ENCODE data around the gene PPCS.
A peak's percentile ranks its signal among the peaks of the same experiment; 100 is the strongest.

Gene PPCS

DNA sequence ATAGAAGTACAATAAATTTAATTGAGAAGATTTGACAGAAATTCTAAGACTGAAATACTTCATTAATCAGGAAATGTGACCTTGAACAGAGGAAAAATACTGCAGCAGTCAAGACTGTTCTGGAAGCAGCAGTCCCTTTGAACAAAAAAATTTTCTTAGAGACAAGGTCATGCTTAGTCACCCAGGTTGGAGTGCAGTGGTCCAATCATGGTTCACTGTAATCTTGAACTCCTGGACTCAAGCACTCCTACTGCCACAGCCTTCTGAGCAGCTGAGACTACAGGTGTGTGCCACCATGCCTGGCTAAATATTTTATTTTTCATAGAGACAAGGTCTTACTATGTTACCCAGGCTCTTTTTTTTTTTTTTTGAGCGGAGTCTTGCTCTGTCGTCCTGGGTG, 4.9 kb downstream of the PPCS start:
- H3K79me2 ChIP-seq (ENCODE audit: control insufficient read depth, insufficient read depth, low read length, poor library complexity), result peaks cover 6% of the 10 kb centered on the region
- H3K9ac ChIP-seq (ENCODE audit: low read length), result no peak overlapping the region
- no peak overlapping the region for H2AFZ ChIP-seq (ENCODE audit: insufficient read depth, low read length, poor library complexity)
- H3K23ac ChIP-seq (ENCODE audit: low read length), result no peak overlapping the region
- H4K91ac ChIP-seq (ENCODE audit: low read depth, low read length), result no peak overlapping the region
- H4K8ac ChIP-seq (ENCODE audit: low read depth, low read length), result no peak overlapping the region
- peaks cover 4% of the 10 kb centered on the region for H3K79me1 ChIP-seq (ENCODE audit: low read length)
- H3K36me3 ChIP-seq (ENCODE audit: control insufficient read depth in 1 of 2, insufficient read depth in 2 of 2, low read length in 2 of 2), result peaks cover 0 to 8% of the 10 kb centered on the region in 2 experiments
- no peak overlapping the region for H3K14ac ChIP-seq (ENCODE audit: low read length)
- no peak overlapping the region for H4K12ac ChIP-seq (ENCODE audit: low read depth, low read length)
- no peak for DNase-seq
- H2BK5ac ChIP-seq (ENCODE audit: low read depth, low read length, poor library complexity), result no peak overlapping the region
- peaks cover 5 to 6% of the 10 kb centered on the region in 2 experiments for H3K4me1 ChIP-seq (ENCODE audit: control insufficient read depth in 1 of 2, insufficient read depth in 2 of 2, low read length in 2 of 2)
- H3K18ac ChIP-seq (ENCODE audit: low read length), result no peak overlapping the region
- no peaks in the 10 kb centered on the region for H3K9me3 ChIP-seq (ENCODE audit: insufficient read depth, low read depth, low read length)
- no peak overlapping the region for H3K4me2 ChIP-seq (ENCODE audit: low read length)
- H2BK12ac ChIP-seq (ENCODE audit: low read length), result no peak overlapping the region
- H3K4me3 ChIP-seq (ENCODE audit: low read depth, low read length), result no peak overlapping the region
- H3K27me3 ChIP-seq (ENCODE audit: insufficient read depth, low read length), result no peaks in the 10 kb centered on the region
- WGBS (ENCODE audit: extremely low coverage, insufficient coverage, insufficient read length), result no CpG with 5 or more reads among the region's 2 CpGs
- H3K4ac ChIP-seq (ENCODE audit: low read depth, low read length), result no peak overlapping the region
- no peak overlapping the region for H3K27ac ChIP-seq (ENCODE audit: low read depth, low read length)
- H2AK5ac ChIP-seq (ENCODE audit: low read length), result no peak overlapping the region
- no peak overlapping the region for H2BK120ac ChIP-seq (ENCODE audit: insufficient read depth, low read length, poor library complexity)

GRCh38 chr1:42462828-42463763, 6.8 kb downstream of the PPCS start, which contains the start of gene CCDC30:
Gene CCDC30 (plus strand): TSS chr1:42463286. CDS start chr1:42480552, 17,266 bp downstream.
- no peak within 1 kb of the TSS for H4K8ac ChIP-seq (ENCODE audit: low read depth, low read length)
- H2BK120ac ChIP-seq (ENCODE audit: insufficient read depth, low read length, poor library complexity), result no peak within 1 kb of the TSS
- H2BK12ac ChIP-seq (ENCODE audit: low read length), result no peak within 1 kb of the TSS
- H3K9ac ChIP-seq (ENCODE audit: low read length), result no peak within 1 kb of the TSS
- peak within 1 kb of the TSS; percentile 69 for H2AFZ ChIP-seq (ENCODE audit: insufficient read depth, low read length, poor library complexity)
- H3K9me3 ChIP-seq (ENCODE audit: insufficient read depth, low read depth, low read length), result no peaks in the 10 kb centered on the region
- H3K27me3 ChIP-seq (ENCODE audit: insufficient read depth, low read length), result no peaks in the 10 kb centered on the region
- no peak within 1 kb of the TSS for H3K4ac ChIP-seq (ENCODE audit: low read depth, low read length)
- peaks cover 0 to 6% of the 10 kb centered on the region in 2 experiments for H3K36me3 ChIP-seq (ENCODE audit: control insufficient read depth in 1 of 2, insufficient read depth in 2 of 2, low read length in 2 of 2)
- peaks cover 0 to 2% of the 10 kb centered on the region in 2 experiments for H3K4me1 ChIP-seq (ENCODE audit: control insufficient read depth in 1 of 2, insufficient read depth in 2 of 2, low read length in 2 of 2)
- no peak within 1 kb of the TSS for H2BK5ac ChIP-seq (ENCODE audit: low read depth, low read length, poor library complexity)
- no peak within 1 kb of the TSS for H3K27ac ChIP-seq (ENCODE audit: low read depth, low read length)
- DNase-seq, result peak; percentile 98 to 100
- no CpG with 5 or more reads among the region's 59 CpGs for WGBS (ENCODE audit: extremely low coverage, insufficient coverage, insufficient read length)
- no peaks in the 10 kb centered on the region for H3K79me1 ChIP-seq (ENCODE audit: low read length)
- H3K4me3 ChIP-seq (ENCODE audit: low read depth, low read length), result peak within 1 kb of the TSS; percentile 80
- H3K79me2 ChIP-seq (ENCODE audit: control insufficient read depth, insufficient read depth, low read length, poor library complexity), result no peaks in the 10 kb centered on the region
- peak within 1 kb of the TSS; percentile 96 for H3K4me2 ChIP-seq (ENCODE audit: low read length)
- H3K18ac ChIP-seq (ENCODE audit: low read length), result no peak within 1 kb of the TSS
- H3K23ac ChIP-seq (ENCODE audit: low read length), result no peak within 1 kb of the TSS
- no peak within 1 kb of the TSS for H2AK5ac ChIP-seq (ENCODE audit: low read length)
- no peak within 1 kb of the TSS for H3K14ac ChIP-seq (ENCODE audit: low read length)
- no peak within 1 kb of the TSS for H4K12ac ChIP-seq (ENCODE audit: low read depth, low read length)
- no peak within 1 kb of the TSS for H4K91ac ChIP-seq (ENCODE audit: low read depth, low read length)

- no peak overlapping the region for H3K18ac ChIP-seq (ENCODE audit: low read length)
- H3K9me3 ChIP-seq (ENCODE audit: insufficient read depth, low read depth, low read length), result no peaks in the 10 kb centered on the region
- H3K79me2 ChIP-seq (ENCODE audit: control insufficient read depth, insufficient read depth, low read length, poor library complexity), result no peaks in the 10 kb centered on the region
- H2AFZ ChIP-seq (ENCODE audit: insufficient read depth, low read length, poor library complexity), result no peak overlapping the region
- no peak overlapping the region for H3K4me3 ChIP-seq (ENCODE audit: low read depth, low read length)
- peaks cover 0 to 5% of the 10 kb centered on the region in 2 experiments for H3K36me3 ChIP-seq (ENCODE audit: control insufficient read depth in 1 of 2, insufficient read depth in 2 of 2, low read length in 2 of 2)
- no peak overlapping the region for H4K91ac ChIP-seq (ENCODE audit: low read depth, low read length)
- no peak overlapping the region for H2BK120ac ChIP-seq (ENCODE audit: insufficient read depth, low read length, poor library complexity)
- H3K27me3 ChIP-seq (ENCODE audit: insufficient read depth, low read length), result no peaks in the 10 kb centered on the region
- DNase-seq, result peak; percentile 27 to 82
- no CpG with 5 or more reads among the region's 3 CpGs for WGBS (ENCODE audit: extremely low coverage, insufficient coverage, insufficient read length)
- H2BK5ac ChIP-seq (ENCODE audit: low read depth, low read length, poor library complexity), result no peak overlapping the region
- H3K14ac ChIP-seq (ENCODE audit: low read length), result no peak overlapping the region
- no peak overlapping the region for H4K12ac ChIP-seq (ENCODE audit: low read depth, low read length)
- H3K23ac ChIP-seq (ENCODE audit: low read length), result no peak overlapping the region
- no peak overlapping the region for H3K9ac ChIP-seq (ENCODE audit: low read length)
- no peak overlapping the region for H4K8ac ChIP-seq (ENCODE audit: low read depth, low read length)
- no peak overlapping the region for H2AK5ac ChIP-seq (ENCODE audit: low read length)
- H3K4ac ChIP-seq (ENCODE audit: low read depth, low read length), result no peak overlapping the region
- peaks cover 0 to 2% of the 10 kb centered on the region in 2 experiments for H3K4me1 ChIP-seq (ENCODE audit: control insufficient read depth in 1 of 2, insufficient read depth in 2 of 2, low read length in 2 of 2)
- H3K4me2 ChIP-seq (ENCODE audit: low read length), result peak overlapping the region; percentile 96
- H2BK12ac ChIP-seq (ENCODE audit: low read length), result no peak overlapping the region
- H3K79me1 ChIP-seq (ENCODE audit: low read length), result no peaks in the 10 kb centered on the region
- no peak overlapping the region for H3K27ac ChIP-seq (ENCODE audit: low read depth, low read length)
Observed at GRCh38 chr1:42463921-42464320, 7.6 kb downstream of the PPCS start.

DNA sequence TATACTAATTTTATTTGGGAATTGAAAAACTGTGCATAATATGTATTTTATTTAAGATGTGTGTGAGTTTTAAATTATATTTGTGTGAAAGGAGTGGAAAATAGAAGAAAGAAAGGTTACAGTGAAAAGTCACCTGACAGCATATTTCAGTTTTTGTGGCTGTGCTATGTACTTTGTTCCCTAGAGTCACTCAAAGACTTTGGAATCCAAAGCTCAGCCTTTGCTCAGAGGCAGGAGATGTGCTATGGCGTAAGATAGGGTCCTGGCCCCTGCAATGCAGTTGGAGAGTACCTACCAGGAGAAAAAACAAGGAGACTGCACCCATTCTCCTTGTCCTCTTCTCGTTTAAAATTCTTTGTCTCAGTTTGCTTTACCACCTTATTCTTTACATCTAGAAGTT, 9.7 kb downstream of the PPCS start:
- Histone ChIP-seq H3K23ac (ENCODE audit: low read length) (no peak overlapping the region), H2AK5ac (ENCODE audit: low read length) (no peak overlapping the region)
- no CpG with 5 or more reads among the region's 2 CpGs for WGBS (ENCODE audit: extremely low coverage, insufficient coverage, insufficient read length)

More for the DNA sequence above, 9.7 kb downstream of the PPCS start:
- H3K9ac ChIP-seq (ENCODE audit: low read length), result no peak overlapping the region
- no peak overlapping the region for H3K4me3 ChIP-seq (ENCODE audit: low read depth, low read length)
- H3K4ac ChIP-seq (ENCODE audit: low read depth, low read length), result no peak overlapping the region
- no peaks in the 10 kb centered on the region for H3K27me3 ChIP-seq (ENCODE audit: insufficient read depth, low read length)
- H3K27ac ChIP-seq (ENCODE audit: low read depth, low read length), result no peak overlapping the region
- no peak overlapping the region for H4K8ac ChIP-seq (ENCODE audit: low read depth, low read length)
- no peak overlapping the region for H3K14ac ChIP-seq (ENCODE audit: low read length)
- no peaks in the 10 kb centered on the region for H3K9me3 ChIP-seq (ENCODE audit: insufficient read depth, low read depth, low read length)
- H4K91ac ChIP-seq (ENCODE audit: low read depth, low read length), result no peak overlapping the region
- no peak overlapping the region for H3K4me2 ChIP-seq (ENCODE audit: low read length)
- H2BK5ac ChIP-seq (ENCODE audit: low read depth, low read length, poor library complexity), result no peak overlapping the region
- peaks cover 0 to 2% of the 10 kb centered on the region in 2 experiments for H3K36me3 ChIP-seq (ENCODE audit: control insufficient read depth in 1 of 2, insufficient read depth in 2 of 2, low read length in 2 of 2)
- H4K12ac ChIP-seq (ENCODE audit: low read depth, low read length), result no peak overlapping the region
- H2BK120ac ChIP-seq (ENCODE audit: insufficient read depth, low read length, poor library complexity), result no peak overlapping the region
- no peaks in the 10 kb centered on the region for H3K79me2 ChIP-seq (ENCODE audit: control insufficient read depth, insufficient read depth, low read length, poor library complexity)
- H2BK12ac ChIP-seq (ENCODE audit: low read length), result no peak overlapping the region
- DNase-seq, result peak in 1 of 2 donors; percentile 66
- no peaks in the 10 kb centered on the region for H3K79me1 ChIP-seq (ENCODE audit: low read length)
- H3K18ac ChIP-seq (ENCODE audit: low read length), result no peak overlapping the region
- H2AFZ ChIP-seq (ENCODE audit: insufficient read depth, low read length, poor library complexity), result no peak overlapping the region
- peaks cover 0 to 2% of the 10 kb centered on the region in 2 experiments for H3K4me1 ChIP-seq (ENCODE audit: control insufficient read depth in 1 of 2, insufficient read depth in 2 of 2, low read length in 2 of 2)

Data from trophoblast cell (in vitro differentiated cells and primary cell).